Ecto neural progenitor cell (in vitro differentiated cells): ENCODE measurements around the gene USP17L18.
"Not testable (repeated sequence)": the region's sequence is repeated elsewhere in the genome, so short reads cannot be mapped to it uniquely, and the experiment has no call there.

Experiments used
- DNase-seq: peaks from one replicate; pipeline ENCODE4 v3.0.0-alpha.2; 2018; ENCODE audit warnings: low spot score

Gene USP17L18

GRCh38 chr4:9247953-9248680, at the start of gene USP17L18:
Gene USP17L18 (plus strand): TSS chr4:9248630. CDS start chr4:9248630, 0 bp downstream.
- DNase-seq: peak; percentile 29

DNA sequence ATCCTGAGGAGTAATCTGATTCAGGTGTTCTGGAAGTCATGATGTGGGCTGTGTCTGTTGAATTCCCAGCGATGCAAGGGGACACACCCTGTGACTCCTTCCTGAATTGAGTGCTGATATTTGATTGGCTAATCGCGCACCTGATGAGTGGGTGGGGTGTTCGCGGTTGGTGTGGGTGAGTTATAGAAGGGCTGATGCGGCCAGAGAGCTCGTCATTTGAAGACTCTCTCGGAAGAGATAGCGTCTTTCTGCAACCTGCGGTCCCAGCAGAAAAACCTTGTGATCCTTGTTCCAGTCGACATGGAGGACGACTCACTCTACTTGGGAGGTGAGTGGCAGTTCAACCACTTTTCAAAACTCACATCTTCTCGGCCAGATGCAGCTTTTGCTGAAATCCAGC, 38.1 kb upstream of the USP17L18 start, which contains the start of gene USP17L10:
Gene USP17L10 (plus strand): TSS at position 301 of the 400 bp plus-strand sequence. CDS start 0 bp downstream, at position 301.
- not testable (repeated sequence) for DNase-seq

DNA sequence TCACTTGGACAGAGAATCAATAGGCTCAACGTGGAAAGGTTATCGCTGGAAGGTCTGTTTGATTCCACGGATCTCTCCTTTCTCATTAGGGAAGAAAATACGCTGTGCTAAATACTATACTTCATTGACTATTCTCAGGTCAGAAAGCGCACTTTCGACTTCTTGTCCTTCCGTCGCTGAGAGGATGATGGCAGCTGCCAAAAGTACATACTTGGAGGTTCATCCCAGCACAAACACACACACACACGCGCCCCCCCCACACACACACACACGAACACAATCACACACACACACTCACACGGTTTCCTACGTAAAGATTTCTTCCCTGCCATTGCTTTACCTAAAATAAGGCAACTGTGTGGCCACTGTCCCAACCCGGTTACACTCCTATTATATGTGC, 33.7 kb upstream of the USP17L18 start:
- not testable (repeated sequence) for DNase-seq

DNA sequence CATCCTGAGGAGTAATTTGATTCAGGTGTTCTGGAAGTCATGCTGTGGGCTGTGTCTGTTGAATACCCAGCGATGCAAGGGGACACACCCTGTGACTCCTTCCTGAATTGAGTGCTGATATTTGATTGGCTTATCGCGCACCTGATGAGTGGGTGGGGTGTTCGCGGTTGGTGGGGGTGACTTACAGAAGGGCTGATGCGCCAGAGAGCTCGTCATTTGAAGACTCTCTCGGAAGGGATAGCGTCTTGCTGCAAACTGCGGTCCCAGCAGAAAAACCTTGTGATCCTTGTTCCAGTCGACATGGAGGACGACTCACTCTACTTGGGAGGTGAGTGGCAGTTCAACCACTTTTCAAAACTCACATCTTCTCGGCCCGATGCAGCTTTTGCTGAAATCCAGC, 33.3 kb upstream of the USP17L18 start, which contains the start of gene USP17L11:
Gene USP17L11 (plus strand): TSS at position 301 of the 400 bp plus-strand sequence. CDS start 0 bp downstream, at position 301.
- DNase-seq: not testable (repeated sequence)

- DNase-seq: not testable (repeated sequence)
Observed at GRCh38 chr4:9219852-9220251, 28.6 kb upstream of the USP17L18 start, which contains the start of gene USP17L12. Gene USP17L12 (plus strand): TSS chr4:9220152. CDS start chr4:9220152, 0 bp downstream.

GRCh38 chr4:9224596-9224995, 23.8 kb upstream of the USP17L18 start, which contains the start of gene USP17L13:
Gene USP17L13 (plus strand): TSS chr4:9224896. CDS start chr4:9224896, 0 bp downstream.
- DNase-seq: not testable (repeated sequence)

DNA sequence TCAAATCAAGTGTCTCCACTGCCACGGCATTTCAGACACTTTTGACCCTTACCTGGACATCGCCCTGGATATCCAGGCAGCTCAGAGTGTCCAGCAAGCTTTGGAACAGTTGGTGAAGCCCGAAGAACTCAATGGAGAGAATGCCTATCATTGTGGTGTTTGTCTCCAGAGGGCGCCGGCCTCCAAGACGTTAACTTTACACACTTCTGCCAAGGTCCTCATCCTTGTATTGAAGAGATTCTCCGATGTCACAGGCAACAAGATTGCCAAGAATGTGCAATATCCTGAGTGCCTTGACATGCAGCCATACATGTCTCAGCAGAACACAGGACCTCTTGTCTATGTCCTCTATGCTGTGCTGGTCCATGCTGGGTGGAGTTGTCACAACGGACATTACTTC, 18.2 kb upstream of the USP17L18 start:
- DNase-seq: not testable (repeated sequence)

GRCh38 chr4:9234085-9234484, 14.3 kb upstream of the USP17L18 start, which contains the start of gene USP17L15:
Gene USP17L15 (plus strand): TSS chr4:9234385. CDS start chr4:9234385, 0 bp downstream.
- DNase-seq: not testable (repeated sequence)

DNA sequence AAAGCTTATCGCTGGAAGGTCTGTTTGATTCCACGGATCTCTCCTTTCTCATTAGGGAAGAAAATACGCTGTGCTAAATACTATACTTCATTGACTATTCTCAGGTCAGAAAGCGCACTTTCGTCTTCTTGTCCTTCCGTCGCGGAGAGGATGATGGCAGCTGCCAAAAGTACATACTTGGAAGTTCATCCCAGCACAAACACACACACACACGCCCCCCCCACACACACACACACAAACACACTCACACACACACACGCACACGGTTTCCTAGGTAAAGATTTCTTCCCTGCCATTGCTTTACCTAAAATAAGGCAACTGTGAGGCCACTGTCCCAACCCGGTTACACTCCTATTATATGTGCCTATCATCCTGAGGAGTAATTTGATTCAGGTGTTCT, 10.0 kb upstream of the USP17L18 start:
- DNase-seq: not testable (repeated sequence)

GRCh38 chr4:9243579-9243978, 4.9 kb upstream of the USP17L18 start, which contains the start of gene USP17L17:
Gene USP17L17 (plus strand): TSS chr4:9243879. CDS start chr4:9243879, 0 bp downstream.
- DNase-seq: not testable (repeated sequence)

GRCh38 chr4:9253078-9253477, 4.6 kb downstream of the USP17L18 start, which contains the start of gene USP17L19:
Gene USP17L19 (plus strand): TSS chr4:9253378. CDS start chr4:9253378, 0 bp downstream.
- not testable (repeated sequence) for DNase-seq

DNA sequence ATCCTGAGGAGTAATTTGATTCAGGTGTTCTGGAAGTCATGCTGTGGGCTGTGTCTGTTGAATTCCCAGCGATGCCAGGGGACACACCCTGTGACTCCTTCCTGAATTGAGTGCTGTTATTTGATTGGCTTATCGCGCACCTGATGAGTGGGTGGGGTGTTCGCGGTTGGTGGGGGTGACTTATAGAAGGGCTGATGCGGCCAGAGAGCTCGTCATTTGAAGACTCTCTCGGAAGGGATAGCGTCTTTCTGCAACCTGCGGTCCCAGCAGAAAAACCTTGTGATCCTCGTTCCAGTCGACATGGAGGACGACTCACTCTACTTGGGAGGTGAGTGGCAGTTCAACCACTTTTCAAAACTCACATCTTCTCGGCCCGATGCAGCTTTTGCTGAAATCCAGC, 9.4 kb downstream of the USP17L18 start, which contains the start of gene USP17L20:
Gene USP17L20 (plus strand): TSS at position 301 of the 400 bp plus-strand sequence. CDS start 0 bp downstream, at position 301.
- DNase-seq: not testable (repeated sequence)

GRCh38 chr4:9262572-9262971, 14.1 kb downstream of the USP17L18 start, which contains the start of gene USP17L21:
Gene USP17L21 (plus strand): TSS chr4:9262872. CDS start chr4:9262872, 0 bp downstream.
- not testable (repeated sequence) for DNase-seq

DNA sequence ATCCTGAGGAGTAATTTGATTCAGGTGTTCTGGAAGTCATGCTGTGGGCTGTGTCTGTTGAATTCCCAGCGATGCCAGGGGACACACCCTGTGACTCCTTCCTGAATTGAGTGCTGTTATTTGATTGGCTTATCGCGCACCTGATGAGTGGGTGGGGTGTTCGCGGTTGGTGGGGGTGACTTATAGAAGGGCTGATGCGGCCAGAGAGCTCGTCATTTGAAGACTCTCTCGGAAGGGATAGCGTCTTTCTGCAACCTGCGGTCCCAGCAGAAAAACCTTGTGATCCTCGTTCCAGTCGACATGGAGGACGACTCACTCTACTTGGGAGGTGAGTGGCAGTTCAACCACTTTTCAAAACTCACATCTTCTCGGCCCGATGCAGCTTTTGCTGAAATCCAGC, 18.9 kb downstream of the USP17L18 start, which contains the start of gene USP17L22:
Gene USP17L22 (plus strand): TSS at position 301 of the 400 bp plus-strand sequence. CDS start 0 bp downstream, at position 301.
- DNase-seq: not testable (repeated sequence)

- DNase-seq: not testable (repeated sequence)
Observed at GRCh38 chr4:9271719-9272118, 23.3 kb downstream of the USP17L18 start.
